H9 (cell line): Measurements from ENCODE around the gene PALD1. TPM values are rescaled to one million over a fixed set of nuclear protein-coding genes. Genes with fewer than 3 reads are reported as not detected.

Experiments used
- DNase-seq: peaks from one replicate; pipeline ENCODE4 v3.0.0-alpha.2; 2017
- H2AFZ ChIP-seq: one replicate; pipeline ENCODE4 v1.6.1; 2013; ENCODE audit warnings: mild to moderate bottlenecking, low read length, control low read depth, moderate library complexity
- H2AK5ac ChIP-seq: 2 replicates; pipeline ENCODE4 v1.6.1; 2013; ENCODE audit warnings: low read length, control low read depth, mixed read lengths; ENCODE audit not compliant: insufficient read length
- H2BK120ac ChIP-seq: one replicate; pipeline ENCODE4 v1.6.1; 2013; ENCODE audit warnings: low read depth, mild to moderate bottlenecking, low read length, control low read depth, inconsistent platforms; ENCODE audit not compliant: poor library complexity, severe bottlenecking
- H2BK12ac ChIP-seq: 2 replicates; pipeline ENCODE4 v1.6.1; 2013; ENCODE audit warnings: low read length, control low read depth, mixed read lengths, low read depth; ENCODE audit not compliant: insufficient read length
- H2BK15ac ChIP-seq: 2 replicates; pipeline ENCODE4 v1.6.1; 2013; ENCODE audit warnings: low read depth, low read length, control low read depth
- H2BK20ac ChIP-seq: one replicate; pipeline ENCODE4 v1.6.1; 2013; ENCODE audit warnings: low read depth, mild to moderate bottlenecking, low read length, control low read depth, inconsistent platforms; ENCODE audit not compliant: poor library complexity, severe bottlenecking
- H2BK5ac ChIP-seq: 2 replicates; pipeline ENCODE4 v1.6.1; 2013; ENCODE audit warnings: low read length, control low read depth, mixed read lengths; ENCODE audit not compliant: insufficient read length
- H3K14ac ChIP-seq: 2 replicates; pipeline ENCODE4 v1.6.1; 2013; ENCODE audit warnings: low read length, control low read depth; ENCODE audit not compliant: insufficient read depth
- H3K18ac ChIP-seq: 2 replicates; pipeline ENCODE4 v1.6.1; 2013; ENCODE audit warnings: low read depth, mild to moderate bottlenecking, mixed read lengths, low read length, control low read depth; ENCODE audit not compliant: insufficient read length
- H3K23ac ChIP-seq: 2 replicates; pipeline ENCODE4 v1.6.1; 2013; ENCODE audit warnings: low read length, control low read depth, mixed read lengths, low read depth; ENCODE audit not compliant: insufficient read length
- H3K23me2 ChIP-seq: 2 replicates; pipeline ENCODE4 v1.6.1; 2013; ENCODE audit warnings: low read depth, mild to moderate bottlenecking, mixed read lengths, low read length, control low read depth; ENCODE audit not compliant: insufficient read length, poor library complexity, severe bottlenecking
- H3K27ac ChIP-seq: 2 replicates; pipeline ENCODE4 v1.5.1; 2013; ENCODE audit warnings: low read length, control low read depth, mixed read lengths, low read depth; ENCODE audit not compliant: insufficient read length
- H3K27me3 ChIP-seq: 2 replicates; pipeline ENCODE4 v1.6.1; 2013; ENCODE audit warnings: low read length, control low read depth, inconsistent platforms; ENCODE audit not compliant: insufficient read depth
- H3K4ac ChIP-seq: 2 replicates; pipeline ENCODE4 v1.6.1; 2013; ENCODE audit warnings: low read depth, mild to moderate bottlenecking, control low read depth, inconsistent platforms, low read length, moderate library complexity
- H3K4me1 ChIP-seq: 2 replicates; pipeline ENCODE4 v1.6.1; 2013; ENCODE audit warnings: low read length, control low read depth, inconsistent platforms; ENCODE audit not compliant: insufficient read depth
- H3K4me2 ChIP-seq: 2 replicates; pipeline ENCODE4 v1.6.1; 2013; ENCODE audit warnings: low read length, control low read depth, mixed read lengths; ENCODE audit not compliant: insufficient read length, insufficient read depth
- H3K56ac ChIP-seq: 2 replicates; pipeline ENCODE4 v1.6.1; 2013; ENCODE audit warnings: low read depth, mild to moderate bottlenecking, mixed read lengths, low read length, control low read depth; ENCODE audit not compliant: insufficient read length
- H3K79me1 ChIP-seq: 2 replicates; pipeline ENCODE4 v1.6.1; 2013; ENCODE audit warnings: low read depth, mild to moderate bottlenecking, moderate library complexity, low read length, control low read depth, inconsistent platforms; ENCODE audit not compliant: insufficient read depth, poor library complexity, severe bottlenecking
- H3K79me2 ChIP-seq: 2 replicates; pipeline ENCODE4 v1.6.1; 2013; ENCODE audit warnings: low read length, control low read depth, inconsistent platforms; ENCODE audit not compliant: insufficient read depth
- H3K9ac ChIP-seq: 2 replicates; pipeline ENCODE4 v1.6.1; 2013; ENCODE audit warnings: low read length, control low read depth, mixed read lengths; ENCODE audit not compliant: insufficient read length; ENCODE audit errors: extremely low read depth
- H3K9me3 ChIP-seq: one replicate; pipeline ENCODE4 v1.6.1; 2013; ENCODE audit warnings: low read depth, low read length, inconsistent platforms; ENCODE audit not compliant: control insufficient read depth
- H3T11ph ChIP-seq: one replicate; pipeline ENCODE4 v1.6.1; 2013; ENCODE audit warnings: mild to moderate bottlenecking, low read length, control low read depth, inconsistent platforms
- H4K20me1 ChIP-seq: one replicate; pipeline ENCODE4 v1.6.1; 2013; ENCODE audit not compliant: control insufficient read depth, insufficient read length, insufficient read depth
- H4K5ac ChIP-seq: 2 replicates; pipeline ENCODE4 v1.6.1; 2013; ENCODE audit warnings: low read depth, mild to moderate bottlenecking, mixed read lengths, low read length, control low read depth; ENCODE audit not compliant: insufficient read length
- H4K8ac ChIP-seq: replicated peaks from 2 replicates; pipeline ENCODE4 v1.6.1; 2013; ENCODE audit warnings: low read length, control low read depth, mixed read lengths, low read depth; ENCODE audit not compliant: insufficient read length
- H4K91ac ChIP-seq: 2 replicates; pipeline ENCODE4 v1.6.1; 2013; ENCODE audit warnings: low read depth, mild to moderate bottlenecking, moderate library complexity, mixed read lengths, low read length, control low read depth; ENCODE audit not compliant: insufficient read length
- H3K27ac Mint-ChIP-seq, 3 experiments: 2 replicates in 2 of 3; 3 replicates in 1 of 3; pipeline ENCODE4 v1.8.0; 2020 to 2021; ENCODE audit warnings: mixed read lengths in 3 of 3, mild to moderate bottlenecking in 1 of 3, moderate library complexity in 1 of 3
- H3K27me3 Mint-ChIP-seq: 2 replicates; pipeline ENCODE4 v1.8.0; 2021; ENCODE audit warnings: low read depth, mild to moderate bottlenecking, moderate library complexity, mixed read lengths
- H3K36me3 Mint-ChIP-seq, 3 experiments: 2 replicates in 2 of 3; 3 replicates in 1 of 3; pipeline ENCODE4 v1.8.0; 2020 to 2021; ENCODE audit warnings: low read depth in 3 of 3, mixed read lengths in 3 of 3; ENCODE audit not compliant: insufficient read depth in 1 of 3
- H3K4me1 Mint-ChIP-seq, 2 experiments: 2 replicates each; pipeline ENCODE4 v1.8.0; 2020; ENCODE audit warnings: mixed read lengths in 2 of 2
- H3K4me3 Mint-ChIP-seq, 2 experiments: 2 replicates in 1 of 2; 3 replicates in 1 of 2; pipeline ENCODE4 v1.8.0; 2020 to 2021; ENCODE audit warnings: mild to moderate bottlenecking in 2 of 2, mixed read lengths in 2 of 2, moderate library complexity in 1 of 2
- H3K9me3 Mint-ChIP-seq, 2 experiments: 2 replicates in 1 of 2; 3 replicates in 1 of 2; pipeline ENCODE4 v1.8.0; 2020; ENCODE audit warnings: mild to moderate bottlenecking in 2 of 2, mixed read lengths in 2 of 2, moderate library complexity in 1 of 2
- CTCF ChIP-seq: fragments of 200-600 bp; sonication (generic); conservative IDR thresholded peaks from 3 replicates; pipeline ENCODE4 v1.8.0; 2021; ENCODE audit warnings: antibody characterized with exemption, mild to moderate bottlenecking
- WGBS: extraction: QIAGEN DNeasy Blood & Tissue Kit; methylation state at CpG from one replicate; pipeline ENCODE4 v1.1.7; 2013; ENCODE audit warnings: missing lambda C conversion rate, low lambda C conversion rate, mixed read lengths; ENCODE audit not compliant: insufficient read length; ENCODE audit errors: extremely low coverage; 5-methylcytosine and 5-hydroxymethylcytosine counted together
- total RNA-seq: library from RNA; stranded (reverse); gene quantifications from 2 replicates; pipeline ENCODE4 v1.2.1, GENCODE V29; 2021

The PALD1 gene
- total RNA-seq, 1 experiment from 2014 or later, result 21.1 TPM

DNA sequence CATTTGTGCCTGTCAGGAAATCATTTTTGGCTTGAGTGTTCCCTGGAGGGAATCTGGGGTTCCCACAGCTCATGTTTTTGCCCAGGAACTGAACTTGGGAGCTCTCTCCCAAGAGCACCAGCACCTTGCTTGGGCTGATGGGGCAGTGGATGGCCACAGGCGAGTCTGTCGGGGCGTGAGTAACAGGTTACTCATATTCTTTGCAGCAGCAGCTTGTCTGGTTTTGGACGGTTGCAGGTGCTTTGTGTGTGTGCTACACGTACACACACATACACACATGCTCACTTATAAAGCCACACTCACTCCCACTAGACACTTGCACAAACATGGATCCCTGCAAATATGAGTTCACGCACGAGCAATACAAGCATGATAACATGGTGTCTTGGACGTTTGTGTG, 2.9 kb upstream of the PALD1 start:
- H3K9me3 ChIP-seq, result no peaks in the 10 kb centered on the region
- H3K14ac ChIP-seq, result no peak overlapping the region
- H3K23ac ChIP-seq, result no peak overlapping the region
- no peak overlapping the region for H3K4me3 Mint-ChIP-seq
- H3K9me3 Mint-ChIP-seq, result no peaks in the 10 kb centered on the region
- no peaks in the 10 kb centered on the region for H3K79me1 ChIP-seq
- no peak for TF ChIP-seq CTCF
- peaks cover 14% of the 10 kb centered on the region for H3K23me2 ChIP-seq
- no peak overlapping the region for H2BK20ac ChIP-seq
- H3K79me2 ChIP-seq, result no peaks in the 10 kb centered on the region; the same call in 1 of the 2 replicates
- H3K4me2 ChIP-seq, result no peak overlapping the region
- no peaks in the 10 kb centered on the region for H4K20me1 ChIP-seq
- H3K18ac ChIP-seq, result no peak overlapping the region
- H2BK120ac ChIP-seq, result no peak overlapping the region
- no peak overlapping the region for H4K5ac ChIP-seq
- peaks cover 25 to 26% of the 10 kb centered on the region in 2 experiments for H3K4me1 Mint-ChIP-seq
- H3K4ac ChIP-seq, result no peak overlapping the region
- H3K9ac ChIP-seq, result no peak overlapping the region
- no peak overlapping the region for H2BK12ac ChIP-seq
- no peaks in the 10 kb centered on the region for H3K27me3 ChIP-seq
- no peak overlapping the region for H2AFZ ChIP-seq
- H2BK5ac ChIP-seq, result no peak overlapping the region
- H2AK5ac ChIP-seq, result no peak overlapping the region
- no peak for DNase-seq
- no peak overlapping the region for H3K27ac Mint-ChIP-seq
- H3K4me1 ChIP-seq, result peaks cover 9% of the 10 kb centered on the region
- no peak overlapping the region for H4K91ac ChIP-seq
- no peaks in the 10 kb centered on the region for H3K36me3 Mint-ChIP-seq
- no peak overlapping the region for H3K27ac ChIP-seq
- no peak overlapping the region for H3K56ac ChIP-seq
- H3K27me3 Mint-ChIP-seq, result peaks cover 3% of the 10 kb centered on the region
- WGBS, result no CpG with 5 or more reads among the region's 8 CpGs
- H4K8ac ChIP-seq, result no peak overlapping the region
- no peak overlapping the region for H2BK15ac ChIP-seq
- H3T11ph ChIP-seq, result no peak overlapping the region
